Measurements from ENCODE around the gene KLF16. TPM values are rescaled to one million over a fixed set of nuclear protein-coding genes. Genes with fewer than 3 reads are reported as not detected.

Gene KLF16
- total RNA-seq, 5 donors from 2014 or later (not counting 1 experiment from before 2014, with no cell fraction given): 29.8 to 61.4 (median 32.7) TPM

GRCh38 chr19:1845125-1845515, 18.3 kb downstream of the KLF16 start:
- Mint-ChIP-seq H3K4me3 (peak overlapping the region in 2 of 3 donors; percentile 13), H3K4me1 (peaks cover 50 to 75% (median 72%) of the 10 kb centered on the region in 3 donors), H3K36me3 (no peaks in the 10 kb centered on the region), H3K9me3 (no peaks in the 10 kb centered on the region), H3K27me3 (no peaks in the 10 kb centered on the region), H3K27ac (no peak overlapping the region)
- ATAC-seq (replicated peaks in 1 of 4): no peak
- Histone ChIP-seq H3K4me3 (ENCODE audit: control insufficient read depth in 1 of 2, extremely low read depth in 1 of 2, low read length in 1 of 2) (no peak overlapping the region), H3K36me3 (ENCODE audit: control insufficient read depth in 2 of 2, extremely low read depth in 1 of 2, insufficient read depth in 1 of 2, low read length in 1 of 2) (peaks cover 0 to 19% of the 10 kb centered on the region in 2 donors), H3K4me1 (ENCODE audit: control insufficient read depth in 1 of 2, extremely low read depth in 1 of 2, insufficient read depth in 2 of 2, low read length in 2 of 2) (peaks cover 13 to 80% of the 10 kb centered on the region in 2 experiments), H3K27me3 (replicated peaks in 1 of 2; ENCODE audit: control insufficient read depth in 2 of 2, extremely low read depth in 1 of 2, insufficient read depth in 2 of 2, low read length in 1 of 2) (no peaks in the 10 kb centered on the region), H3K27ac (ENCODE audit: low read length) (no peak overlapping the region), H3K9me3 (no peaks in the 10 kb centered on the region)
- CTCF ChIA-PET: interaction anchor here in 1 of 2 donors (0.5 kb wide), 1 partner anchor 9 kb away, joined by 9 read pairs; no protein-coding TSS in a partner anchor
- DNase-seq: no peak
- POLR2A ChIA-PET: no interaction called here
- WGBS (ENCODE audit: insufficient coverage): 97% methylated on average over 15 of the region's 16 CpGs

- POLR2A ChIA-PET: no interaction called here
- Mint-ChIP-seq H3K4me3 (peak overlapping the region in 2 of 3 donors; percentile 13), H3K27ac (no peak overlapping the region), H3K27me3 (no peaks in the 10 kb centered on the region), H3K9me3 (no peaks in the 10 kb centered on the region), H3K36me3 (no peaks in the 10 kb centered on the region), H3K4me1 (peaks cover 51 to 76% (median 73%) of the 10 kb centered on the region in 3 donors)
- peaks cover 13 to 81% of the 10 kb centered on the region in 2 experiments for H3K4me1 ChIP-seq (ENCODE audit: control insufficient read depth in 1 of 2, extremely low read depth in 1 of 2, insufficient read depth in 2 of 2, low read length in 2 of 2)
- CTCF ChIA-PET: interaction anchor here in 1 of 2 donors (0.5 kb wide), 1 partner anchor 8 kb away, joined by 9 read pairs; no protein-coding TSS in a partner anchor
- ATAC-seq (replicated peaks in 1 of 4) (no peak), DNase-seq (no peak)
- H3K27ac ChIP-seq (ENCODE audit: low read length): no peak overlapping the region
- no peak overlapping the region for H3K4me3 ChIP-seq (ENCODE audit: control insufficient read depth in 1 of 2, extremely low read depth in 1 of 2, low read length in 1 of 2)
- no peaks in the 10 kb centered on the region for H3K9me3 ChIP-seq
- H3K27me3 ChIP-seq (replicated peaks in 1 of 2; ENCODE audit: control insufficient read depth in 2 of 2, extremely low read depth in 1 of 2, insufficient read depth in 2 of 2, low read length in 1 of 2): no peaks in the 10 kb centered on the region
- WGBS (ENCODE audit: insufficient coverage): 91% methylated on average over 17 of the region's 19 CpGs
- peaks cover under 1 to 21% of the 10 kb centered on the region in 2 donors for H3K36me3 ChIP-seq (ENCODE audit: control insufficient read depth in 2 of 2, extremely low read depth in 1 of 2, insufficient read depth in 1 of 2, low read length in 1 of 2)
Observed at GRCh38 chr19:1844513-1845124, 18.8 kb downstream of the KLF16 start.

- DNase-seq: no peak
- H3K4me3 ChIP-seq (ENCODE audit: control insufficient read depth in 1 of 2, extremely low read depth in 1 of 2, low read length in 1 of 2): no peak overlapping the region
Observed at GRCh38 chr19:1843646-1844394, 19.6 kb downstream of the KLF16 start.

GRCh38 chr19:1843116-1843515, 20.3 kb downstream of the KLF16 start:
- ATAC-seq (replicated peaks in 1 of 4): no peak
- H3K9me3 Mint-ChIP-seq: no peaks in the 10 kb centered on the region
- H3K4me1 Mint-ChIP-seq: peaks cover 55 to 78% (median 72%) of the 10 kb centered on the region in 3 donors
- no peak overlapping the region for H3K27ac Mint-ChIP-seq
- no peak overlapping the region for H3K27ac ChIP-seq (ENCODE audit: low read length)
- peak overlapping the region in 1 of 3 donors; percentile 1 for H3K4me3 Mint-ChIP-seq
- H3K27me3 ChIP-seq (replicated peaks in 1 of 2; ENCODE audit: control insufficient read depth in 2 of 2, extremely low read depth in 1 of 2, insufficient read depth in 2 of 2, low read length in 1 of 2): no peaks in the 10 kb centered on the region
- H3K36me3 Mint-ChIP-seq: no peaks in the 10 kb centered on the region
- DNase-seq: no peak
- 96% methylated on average over 16 of the region's 22 CpGs for WGBS (ENCODE audit: insufficient coverage)
- no peak overlapping the region for H3K4me3 ChIP-seq (ENCODE audit: control insufficient read depth in 1 of 2, extremely low read depth in 1 of 2, low read length in 1 of 2)
- peaks cover 3 to 24% of the 10 kb centered on the region in 2 donors for H3K36me3 ChIP-seq (ENCODE audit: control insufficient read depth in 2 of 2, extremely low read depth in 1 of 2, insufficient read depth in 1 of 2, low read length in 1 of 2)
- ChIA-PET POLR2A (no interaction called here), CTCF (no interaction called here)
- H3K27me3 Mint-ChIP-seq: no peaks in the 10 kb centered on the region
- peaks cover 13 to 79% of the 10 kb centered on the region in 2 experiments for H3K4me1 ChIP-seq (ENCODE audit: control insufficient read depth in 1 of 2, extremely low read depth in 1 of 2, insufficient read depth in 2 of 2, low read length in 2 of 2)
- H3K9me3 ChIP-seq: no peaks in the 10 kb centered on the region

More at GRCh38 chr19:1843646-1844394, 19.6 kb downstream of the KLF16 start:
- H3K4me1 ChIP-seq (ENCODE audit: control insufficient read depth in 1 of 2, extremely low read depth in 1 of 2, insufficient read depth in 2 of 2, low read length in 2 of 2): peaks cover 13 to 79% of the 10 kb centered on the region in 2 experiments
- H3K27me3 ChIP-seq (replicated peaks in 1 of 2; ENCODE audit: control insufficient read depth in 2 of 2, extremely low read depth in 1 of 2, insufficient read depth in 2 of 2, low read length in 1 of 2): no peaks in the 10 kb centered on the region
- no peaks in the 10 kb centered on the region for H3K9me3 ChIP-seq
- H3K36me3 Mint-ChIP-seq: no peaks in the 10 kb centered on the region
- H3K27me3 Mint-ChIP-seq: no peaks in the 10 kb centered on the region
- no peak overlapping the region for H3K27ac Mint-ChIP-seq
- peak overlapping the region in 1 of 3 donors; percentile 24 for H3K4me3 Mint-ChIP-seq
- H3K4me1 Mint-ChIP-seq: peaks cover 55 to 76% (median 70%) of the 10 kb centered on the region in 3 donors
- ChIA-PET POLR2A (interaction anchor here in 1 of 2 donors (0.6 kb wide), 1 partner anchor 56 kb away, joined by 4 read pairs; no protein-coding TSS in a partner anchor), CTCF (no interaction called here)
- H3K36me3 ChIP-seq (ENCODE audit: control insufficient read depth in 2 of 2, extremely low read depth in 1 of 2, insufficient read depth in 1 of 2, low read length in 1 of 2): peaks cover 3 to 24% of the 10 kb centered on the region in 2 donors
- no peaks in the 10 kb centered on the region for H3K9me3 Mint-ChIP-seq
- ATAC-seq (replicated peaks in 1 of 4): no peak
- 88% methylated on average over 20 of the region's 25 CpGs for WGBS (ENCODE audit: insufficient coverage)
- no peak overlapping the region for H3K27ac ChIP-seq (ENCODE audit: low read length)

- DNase-seq (no peak), ATAC-seq (replicated peaks in 1 of 4) (no peak)
- H3K4me1 ChIP-seq (ENCODE audit: control insufficient read depth in 1 of 2, extremely low read depth in 1 of 2, insufficient read depth in 2 of 2, low read length in 2 of 2): peaks cover under 1 to 79% of the 10 kb centered on the region in 2 experiments
- no peak overlapping the region for H3K27ac Mint-ChIP-seq
- H3K36me3 ChIP-seq (ENCODE audit: control insufficient read depth in 2 of 2, extremely low read depth in 1 of 2, insufficient read depth in 1 of 2, low read length in 1 of 2): peaks cover 6 to 20% of the 10 kb centered on the region in 2 donors
- no peaks in the 10 kb centered on the region for H3K27me3 ChIP-seq (replicated peaks in 1 of 2; ENCODE audit: control insufficient read depth in 2 of 2, extremely low read depth in 1 of 2, insufficient read depth in 2 of 2, low read length in 1 of 2)
- H3K36me3 Mint-ChIP-seq: no peaks in the 10 kb centered on the region
- no peak overlapping the region for H3K27ac ChIP-seq (ENCODE audit: low read length)
- peak overlapping the region in 1 of 3 donors; percentile 1 for H3K4me3 Mint-ChIP-seq
- H3K9me3 ChIP-seq: no peaks in the 10 kb centered on the region
- 92% methylated on average over 22 of the region's 35 CpGs for WGBS (ENCODE audit: insufficient coverage)
- H3K9me3 Mint-ChIP-seq: no peaks in the 10 kb centered on the region
- H3K27me3 Mint-ChIP-seq: no peaks in the 10 kb centered on the region
- ChIA-PET POLR2A (no interaction called here), CTCF (no interaction called here)
- peaks cover 42 to 70% (median 68%) of the 10 kb centered on the region in 3 donors for H3K4me1 Mint-ChIP-seq
- no peak overlapping the region for H3K4me3 ChIP-seq (ENCODE audit: control insufficient read depth in 1 of 2, extremely low read depth in 1 of 2, low read length in 1 of 2)
Observed at GRCh38 chr19:1841209-1841924, 22.0 kb downstream of the KLF16 start.

GRCh38 chr19:1840541-1841115, 22.8 kb downstream of the KLF16 start:
- H3K9me3 ChIP-seq: no peaks in the 10 kb centered on the region
- no peaks in the 10 kb centered on the region for H3K9me3 Mint-ChIP-seq
- peaks cover 39 to 65% (median 64%) of the 10 kb centered on the region in 3 donors for H3K4me1 Mint-ChIP-seq
- no peaks in the 10 kb centered on the region for H3K36me3 Mint-ChIP-seq
- 84% methylated on average over 8 of the region's 22 CpGs for WGBS (ENCODE audit: insufficient coverage)
- no peak overlapping the region for H3K4me3 Mint-ChIP-seq
- no peaks in the 10 kb centered on the region for H3K27me3 ChIP-seq (replicated peaks in 1 of 2; ENCODE audit: control insufficient read depth in 2 of 2, extremely low read depth in 1 of 2, insufficient read depth in 2 of 2, low read length in 1 of 2)
- ATAC-seq (replicated peaks in 1 of 4): no peak
- peak overlapping the region in 1 of 2 donors; percentile 44 for H3K27ac Mint-ChIP-seq
- no peak overlapping the region for H3K4me3 ChIP-seq (ENCODE audit: control insufficient read depth in 1 of 2, extremely low read depth in 1 of 2, low read length in 1 of 2)
- H3K36me3 ChIP-seq (ENCODE audit: control insufficient read depth in 2 of 2, extremely low read depth in 1 of 2, insufficient read depth in 1 of 2, low read length in 1 of 2): peaks cover 6 to 20% of the 10 kb centered on the region in 2 donors
- H3K4me1 ChIP-seq (ENCODE audit: control insufficient read depth in 1 of 2, extremely low read depth in 1 of 2, insufficient read depth in 2 of 2, low read length in 2 of 2): peaks cover 0 to 79% of the 10 kb centered on the region in 2 experiments
- H3K27ac ChIP-seq (ENCODE audit: low read length): no peak overlapping the region
- no peaks in the 10 kb centered on the region for H3K27me3 Mint-ChIP-seq
- no peak for DNase-seq
- ChIA-PET POLR2A (no interaction called here), CTCF (no interaction called here)
